Chondrocyte (in vitro differentiated cells): Measurements from ENCODE around the gene SHOC2. TPM values are rescaled to one million over a fixed set of nuclear protein-coding genes. Genes with fewer than 3 reads are reported as not detected.

ENCODE experiments used
- DNase-seq: peaks from one replicate; pipeline ENCODE4 v3.0.0; 2021; ENCODE audit warnings: mixed read lengths, low spot score
- H3K27ac Mint-ChIP-seq: one replicate; pipeline ENCODE4 v1.8.0; 2021; ENCODE audit warnings: mild to moderate bottlenecking, moderate library complexity, mixed read lengths; ENCODE audit not compliant: unreplicated experiment
- H3K27me3 Mint-ChIP-seq: 2 replicates; pipeline ENCODE4 v1.8.0; 2021; ENCODE audit warnings: low read depth, mixed read lengths
- H3K36me3 Mint-ChIP-seq: 2 replicates; pipeline ENCODE4 v1.8.0; 2021; ENCODE audit warnings: low read depth, mixed read lengths
- H3K4me1 Mint-ChIP-seq: 2 replicates; pipeline ENCODE4 v1.8.0; 2021; ENCODE audit warnings: low read depth, mild to moderate bottlenecking, mixed read lengths
- H3K4me3 Mint-ChIP-seq: one replicate; pipeline ENCODE4 v1.8.0; 2021; ENCODE audit warnings: mild to moderate bottlenecking, moderate library complexity, mixed read lengths; ENCODE audit not compliant: unreplicated experiment
- H3K9me3 Mint-ChIP-seq: 2 replicates; pipeline ENCODE4 v1.8.0; 2021; ENCODE audit warnings: low read depth, mixed read lengths
- CTCF ChIP-seq: fragments of 200-600 bp; sonication (generic); IDR thresholded peaks from 2 replicates; pipeline ENCODE4 v1.5.0; 2021; ENCODE audit warnings: antibody characterized with exemption, mild to moderate bottlenecking, moderate library complexity
- total RNA-seq: library from RNA; stranded (reverse); gene quantifications from 3 replicates; pipeline ENCODE4 v1.2.1, GENCODE V29; 2021

SHOC2 gene
- total RNA-seq, 1 donor from 2014 or later, result 65.9 TPM

GRCh38 chr10:110973400-110973799, 54.0 kb downstream of the SHOC2 start:
- H3K4me3 Mint-ChIP-seq, result no peak overlapping the region
- no peak for DNase-seq
- H3K27me3 Mint-ChIP-seq, result no peaks in the 10 kb centered on the region
- H3K9me3 Mint-ChIP-seq, result no peaks in the 10 kb centered on the region
- no peak overlapping the region for H3K27ac Mint-ChIP-seq
- TF ChIP-seq CTCF, result no peak
- peaks cover 32% of the 10 kb centered on the region for H3K4me1 Mint-ChIP-seq
- H3K36me3 Mint-ChIP-seq, result no peaks in the 10 kb centered on the region

- H3K4me3 Mint-ChIP-seq, result no peak overlapping the region
- no peak overlapping the region for H3K27ac Mint-ChIP-seq
- TF ChIP-seq CTCF, result no peak
- no peak for DNase-seq
- peaks cover 33% of the 10 kb centered on the region for H3K4me1 Mint-ChIP-seq
- peaks cover 6% of the 10 kb centered on the region for H3K9me3 Mint-ChIP-seq
- peaks cover 4% of the 10 kb centered on the region for H3K36me3 Mint-ChIP-seq
- no peaks in the 10 kb centered on the region for H3K27me3 Mint-ChIP-seq
Observed at GRCh38 chr10:110976577-110976976, 57.2 kb downstream of the SHOC2 start.

- no peak for TF ChIP-seq CTCF
- Mint-ChIP-seq H3K27me3 (no peaks in the 10 kb centered on the region), H3K9me3 (peaks cover 6% of the 10 kb centered on the region), H3K36me3 (peaks cover 4% of the 10 kb centered on the region), H3K4me1 (peaks cover 31% of the 10 kb centered on the region), H3K4me3 (no peak overlapping the region), H3K27ac (peak overlapping the region; percentile 27)
- DNase-seq, result no peak
Observed at GRCh38 chr10:110977662-110978061, 58.3 kb downstream of the SHOC2 start.

- no peak for DNase-seq
- no peak overlapping the region for H3K27ac Mint-ChIP-seq
Observed at GRCh38 chr10:110978204-110978603, 58.8 kb downstream of the SHOC2 start.

GRCh38 chr10:110979611-110980010, 60.2 kb downstream of the SHOC2 start:
- no peak for DNase-seq
- no peak overlapping the region for H3K4me3 Mint-ChIP-seq
- H3K27ac Mint-ChIP-seq, result no peak overlapping the region
- H3K36me3 Mint-ChIP-seq, result peaks cover 4% of the 10 kb centered on the region
- H3K27me3 Mint-ChIP-seq, result no peaks in the 10 kb centered on the region
- H3K9me3 Mint-ChIP-seq, result peaks cover 6% of the 10 kb centered on the region
- TF ChIP-seq CTCF, result no peak
- peaks cover 30% of the 10 kb centered on the region for H3K4me1 Mint-ChIP-seq

More at GRCh38 chr10:110978204-110978603, 58.8 kb downstream of the SHOC2 start:
- Mint-ChIP-seq H3K27me3 (no peaks in the 10 kb centered on the region), H3K36me3 (peaks cover 4% of the 10 kb centered on the region), H3K9me3 (peaks cover 6% of the 10 kb centered on the region), H3K4me3 (no peak overlapping the region), H3K4me1 (peaks cover 30% of the 10 kb centered on the region)
- TF ChIP-seq CTCF, result no peak
